Keratinocyte (primary cell): Measurements from ENCODE around the gene OR6J1.

ENCODE experiments used
- EZH2 ChIP-seq: IDR thresholded peaks from one replicate; pipeline ENCODE4 v1.6.1; 2012; ENCODE audit warnings: inconsistent platforms, mild to moderate bottlenecking, low read length, moderate library complexity
- TF ChIP-seq, protein P1 (sequence below), 3 experiments: IDR thresholded peaks in 1 of 3; conservative IDR thresholded peaks in 1 of 3; optimal IDR thresholded peaks in 1 of 3; 2 replicates in 2 of 3; 3 replicates in 1 of 3; pipeline versions ENCODE3 to v1.5.1; 2011; ENCODE audit warnings: low read length in 3 of 3, mild to moderate bottlenecking in 3 of 3, moderate library complexity in 2 of 3, control low read depth in 1 of 3, inconsistent platforms in 1 of 3; ENCODE audit not compliant: insufficient read depth in 2 of 3; ENCODE audit errors: extremely low read depth in 1 of 3

- TF ChIP-seq, protein P1, sequence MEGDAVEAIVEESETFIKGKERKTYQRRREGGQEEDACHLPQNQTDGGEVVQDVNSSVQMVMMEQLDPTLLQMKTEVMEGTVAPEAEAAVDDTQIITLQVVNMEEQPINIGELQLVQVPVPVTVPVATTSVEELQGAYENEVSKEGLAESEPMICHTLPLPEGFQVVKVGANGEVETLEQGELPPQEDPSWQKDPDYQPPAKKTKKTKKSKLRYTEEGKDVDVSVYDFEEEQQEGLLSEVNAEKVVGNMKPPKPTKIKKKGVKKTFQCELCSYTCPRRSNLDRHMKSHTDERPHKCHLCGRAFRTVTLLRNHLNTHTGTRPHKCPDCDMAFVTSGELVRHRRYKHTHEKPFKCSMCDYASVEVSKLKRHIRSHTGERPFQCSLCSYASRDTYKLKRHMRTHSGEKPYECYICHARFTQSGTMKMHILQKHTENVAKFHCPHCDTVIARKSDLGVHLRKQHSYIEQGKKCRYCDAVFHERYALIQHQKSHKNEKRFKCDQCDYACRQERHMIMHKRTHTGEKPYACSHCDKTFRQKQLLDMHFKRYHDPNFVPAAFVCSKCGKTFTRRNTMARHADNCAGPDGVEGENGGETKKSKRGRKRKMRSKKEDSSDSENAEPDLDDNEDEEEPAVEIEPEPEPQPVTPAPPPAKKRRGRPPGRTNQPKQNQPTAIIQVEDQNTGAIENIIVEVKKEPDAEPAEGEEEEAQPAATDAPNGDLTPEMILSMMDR (optimal IDR thresholded peaks at IDR 0.05 in 1 of 3, IDR thresholded peaks at IDR 0.05 in 1 of 3, conservative IDR thresholded peaks at IDR 0.05 in 1 of 3; ENCODE audit: extremely low read depth in 1 of 3, insufficient read depth in 2 of 3, low read length in 3 of 3), result no peak
- no peak for TF ChIP-seq EZH2
These were observed 36.9 kb downstream of the OR6J1 start for GRCh38 chr14:22607291-22607690.
